Suppressor macrophage treated with lipopolysaccharide for 1 hour (primary cell): Measurements from ENCODE around the gene DHDH.

Experiments used
- DNase-seq, 3 donors: peaks; one replicate each; pipeline ENCODE4 v3.0.0-alpha.2; 2020 to 2022

Gene DHDH

DNA sequence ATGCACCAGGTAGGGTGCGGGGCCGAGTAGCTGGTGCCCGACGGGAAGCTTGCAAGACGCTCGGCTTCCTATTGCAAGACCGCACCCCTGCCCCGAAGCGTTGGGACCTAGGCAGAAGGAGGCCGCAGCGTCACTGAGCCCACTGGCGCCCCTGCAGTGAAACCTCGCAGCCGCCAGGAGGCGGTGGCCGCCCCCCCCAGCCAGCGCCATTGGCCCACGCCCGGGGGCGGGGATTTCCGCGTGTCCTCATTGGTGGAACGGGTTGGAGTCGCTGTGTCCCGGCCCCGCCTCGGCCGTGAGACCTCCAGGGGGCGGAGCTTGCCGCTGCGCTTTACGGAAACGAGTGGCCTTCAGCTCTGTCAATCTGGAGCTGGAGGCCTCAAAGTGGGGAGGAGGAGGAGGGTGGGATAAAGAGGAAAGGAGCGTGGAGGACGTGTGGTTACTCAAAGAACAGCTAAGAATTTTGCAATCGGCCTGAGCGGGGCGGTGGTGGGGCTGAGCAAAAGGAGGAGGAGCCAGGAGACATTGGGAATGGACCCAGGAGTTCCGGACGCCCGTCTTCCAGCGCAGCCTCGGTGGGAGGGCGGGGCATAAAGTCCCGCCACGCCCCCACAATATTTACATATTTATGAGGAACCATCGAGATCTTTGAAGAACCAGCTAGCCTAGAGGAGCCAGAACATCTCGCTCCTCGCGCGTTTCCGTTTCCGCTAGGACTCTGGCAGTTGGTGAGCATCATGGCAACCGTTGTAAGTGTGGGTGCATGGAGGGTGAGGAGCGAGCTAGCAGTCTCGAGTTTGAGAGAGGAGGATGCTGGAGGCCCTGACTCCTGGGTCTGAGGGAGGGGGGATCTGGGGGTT lies 59.9 kb downstream of the DHDH start, which contains the start of the genes GYS1 and RUVBL2:
GYS1 (minus strand) TSS at position 135 of the 860 bp plus-strand sequence. CDS start 197 bp downstream, outside the sequence.
RUVBL2 (plus strand) TSS at position 713 of the 860 bp plus-strand sequence; CDS start at position 738, 25 bp downstream.
- peak; percentile 100 for DNase-seq

DNA sequence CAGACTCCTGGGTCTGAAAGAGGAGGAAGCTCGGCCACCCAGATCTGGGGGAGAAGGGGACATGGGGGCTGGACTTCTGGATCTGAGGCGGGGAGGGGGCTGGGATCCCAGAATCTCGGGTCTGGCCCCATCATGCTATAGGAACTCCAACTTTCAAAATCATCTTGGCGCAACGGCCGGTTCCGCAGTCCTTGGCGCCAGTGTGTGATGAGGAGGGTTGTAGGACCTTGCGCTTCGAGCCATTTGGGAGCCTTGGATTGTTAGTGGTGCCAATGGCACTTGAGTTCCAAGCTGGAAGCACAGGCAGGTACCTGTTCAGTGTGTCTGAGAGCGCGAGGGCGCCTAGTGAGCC lies 60.5 kb downstream of the DHDH start:
- no peak for DNase-seq
